ENCODE data around the gene CGGBP1. TPM values are rescaled to one million over a fixed set of nuclear protein-coding genes. Genes with fewer than 3 reads are reported as not detected.

Gene CGGBP1
- total and polyA plus RNA-seq, 5 donors from 2014 or later = 89.8 to 110 (median 101) TPM

DNA sequence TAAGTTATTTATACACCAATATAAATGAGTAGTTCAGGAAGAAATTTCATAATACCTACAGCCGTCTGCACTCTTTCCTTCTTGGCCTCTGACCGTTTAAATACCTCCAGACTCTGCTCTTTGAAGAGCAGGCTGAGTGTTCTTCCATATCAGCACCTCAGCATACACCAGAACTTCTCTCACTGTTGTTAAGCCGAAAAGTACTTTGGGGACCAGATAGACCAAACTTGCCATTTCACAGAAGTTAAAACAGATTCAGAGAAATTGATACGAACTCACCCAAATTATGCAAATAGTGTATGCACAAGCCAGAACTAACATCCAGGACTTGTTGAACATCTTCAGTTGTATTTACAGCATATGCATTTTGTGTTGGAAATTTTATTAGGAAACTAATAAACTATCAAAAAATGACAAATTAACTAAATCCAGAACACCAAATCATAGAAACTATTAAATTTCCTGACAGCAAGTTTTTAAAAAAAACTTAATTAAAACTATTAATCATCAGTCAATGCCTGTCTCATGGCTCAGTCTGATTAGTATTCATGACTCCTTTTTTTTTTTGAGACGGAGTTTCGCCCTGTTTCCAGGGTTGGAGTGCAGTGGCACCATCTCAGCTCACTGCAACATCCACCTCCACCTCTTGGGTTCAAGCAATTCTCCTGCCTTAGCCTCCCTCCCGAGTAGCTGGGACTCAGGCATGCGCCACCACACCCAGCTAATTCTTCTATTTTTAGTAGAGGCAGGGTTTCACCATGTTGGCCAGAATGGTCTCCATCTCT lies 24.1 kb downstream of the CGGBP1 start:
- no peaks in the 10 kb centered on the region for H3K9me3 ChIP-seq (ENCODE audit: control insufficient read depth in 2 of 2, low read length in 2 of 2)
- no peaks in the 10 kb centered on the region for H3K27me3 Mint-ChIP-seq
- H3K36me3 ChIP-seq (ENCODE audit: control insufficient read depth, insufficient read depth, low read length) = no peaks in the 10 kb centered on the region
- no peak overlapping the region for H3K27ac ChIP-seq (ENCODE audit: insufficient read depth, low read length, poor library complexity, severe bottlenecking)
- peak overlapping the region in 2 of 3 donors; percentile 2 to 45 for H3K27ac Mint-ChIP-seq
- peaks cover 0 to 2% (median 0%) of the 10 kb centered on the region in 7 donors for H3K9me3 Mint-ChIP-seq
- H3K4me1 ChIP-seq (ENCODE audit: control insufficient read depth, insufficient read depth, low read length, poor library complexity, severe bottlenecking) = peaks cover 14% of the 10 kb centered on the region
- no peaks in the 10 kb centered on the region for H3K27me3 ChIP-seq (ENCODE audit: control insufficient read depth, insufficient read depth, low read length)
- DNase-seq = peak in 1 of 3 donors; percentile 74
- no peaks in the 10 kb centered on the region for H3K36me3 Mint-ChIP-seq
- peaks cover 14 to 38% (median 17%) of the 10 kb centered on the region in 4 donors for H3K4me1 Mint-ChIP-seq
- ATAC-seq (ENCODE audit: low read depth in 2 of 2) = no peak
- H3K4me3 Mint-ChIP-seq = peak overlapping the region in 1 of 4 donors; percentile 17
- H3K4me3 ChIP-seq (ENCODE audit: low read depth, low read length) = peak overlapping the region; percentile 8

- H3K36me3 Mint-ChIP-seq = no peaks in the 10 kb centered on the region
- Histone ChIP-seq H3K4me1 (ENCODE audit: control insufficient read depth, insufficient read depth, low read length, poor library complexity, severe bottlenecking) (peaks cover 14% of the 10 kb centered on the region), H3K36me3 (ENCODE audit: control insufficient read depth, insufficient read depth, low read length) (no peaks in the 10 kb centered on the region), H3K27ac (ENCODE audit: insufficient read depth, low read length, poor library complexity, severe bottlenecking) (no peak overlapping the region), H3K4me3 (ENCODE audit: low read depth, low read length) (no peak overlapping the region), H3K9me3 (ENCODE audit: control insufficient read depth in 2 of 2, low read length in 2 of 2) (no peaks in the 10 kb centered on the region), H3K27me3 (ENCODE audit: control insufficient read depth, insufficient read depth, low read length) (no peaks in the 10 kb centered on the region)
- peaks cover 0 to 2% (median 0%) of the 10 kb centered on the region in 7 donors for H3K9me3 Mint-ChIP-seq
- no peaks in the 10 kb centered on the region for H3K27me3 Mint-ChIP-seq
- peak overlapping the region in 1 of 4 donors; percentile 17 for H3K4me3 Mint-ChIP-seq
- ATAC-seq (ENCODE audit: low read depth in 2 of 2) (no peak), DNase-seq (peak in 1 of 3 donors; percentile 13)
- H3K27ac Mint-ChIP-seq = peak overlapping the region; percentile 3 to 53 (median 9)
- peaks cover 17 to 40% (median 20%) of the 10 kb centered on the region in 4 donors for H3K4me1 Mint-ChIP-seq
These were observed 25.0 kb downstream of the CGGBP1 start for GRCh38 chr3:88033808-88034207.

DNA sequence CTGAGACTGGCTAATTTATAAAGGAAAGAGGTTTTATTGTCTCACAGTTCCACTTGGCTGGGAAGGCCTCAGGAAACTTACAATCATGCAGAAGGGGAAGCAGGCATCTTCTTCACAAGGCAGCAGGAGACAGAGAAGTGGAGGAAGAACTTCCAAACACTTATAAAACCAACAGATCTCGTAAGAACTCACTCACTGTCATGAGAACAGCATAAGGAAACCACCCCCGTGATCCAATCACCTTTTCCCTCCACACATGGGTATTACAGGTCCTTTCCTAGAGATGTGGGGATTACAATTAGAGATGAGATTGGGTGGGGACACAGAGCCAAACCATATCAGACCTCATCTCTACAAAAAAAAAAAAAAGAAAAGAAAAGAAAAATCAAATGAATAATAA lies 25.7 kb downstream of the CGGBP1 start:
- Histone ChIP-seq H3K4me3 (ENCODE audit: low read depth, low read length) (no peak overlapping the region), H3K9me3 (ENCODE audit: control insufficient read depth in 2 of 2, low read length in 2 of 2) (no peaks in the 10 kb centered on the region), H3K36me3 (ENCODE audit: control insufficient read depth, insufficient read depth, low read length) (no peaks in the 10 kb centered on the region), H3K4me1 (ENCODE audit: control insufficient read depth, insufficient read depth, low read length, poor library complexity, severe bottlenecking) (peaks cover 14% of the 10 kb centered on the region), H3K27ac (ENCODE audit: insufficient read depth, low read length, poor library complexity, severe bottlenecking) (no peak overlapping the region), H3K27me3 (ENCODE audit: control insufficient read depth, insufficient read depth, low read length) (no peaks in the 10 kb centered on the region)
- Mint-ChIP-seq H3K36me3 (no peaks in the 10 kb centered on the region), H3K4me1 (peaks cover 17 to 40% (median 20%) of the 10 kb centered on the region in 4 donors), H3K9me3 (peaks cover 0 to 2% (median 0%) of the 10 kb centered on the region in 7 donors), H3K4me3 (peak overlapping the region in 3 of 4 donors; percentile 5 to 23 (median 11)), H3K27me3 (no peaks in the 10 kb centered on the region), H3K27ac (peak overlapping the region; percentile 5 to 93 (median 63))
- ATAC-seq (ENCODE audit: low read depth in 2 of 2) (no peak), DNase-seq (no peak)

DNA sequence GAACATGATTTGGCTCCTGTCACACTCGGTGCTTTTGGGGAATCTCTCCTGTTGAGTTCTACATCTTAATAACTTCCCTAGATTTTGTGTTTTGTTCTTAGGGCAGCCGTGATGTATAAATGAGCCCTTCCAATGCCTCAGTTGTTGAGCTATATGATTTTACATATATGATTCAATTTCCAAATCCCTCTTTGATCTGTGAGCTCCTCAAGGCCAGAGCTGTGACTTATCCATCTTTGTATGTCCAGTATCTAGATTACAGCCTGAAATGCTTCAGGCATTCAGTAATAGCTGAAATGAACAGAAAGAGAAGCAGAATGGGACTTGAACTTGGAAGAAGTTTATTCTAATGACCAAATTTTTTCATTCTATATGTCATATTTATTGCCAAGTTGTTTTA lies 26.6 kb downstream of the CGGBP1 start:
- Mint-ChIP-seq H3K9me3 (peaks cover 0 to 2% (median 0%) of the 10 kb centered on the region in 7 donors), H3K27ac (peak overlapping the region; percentile 93 to 98 (median 96)), H3K4me3 (peak overlapping the region; percentile 58 to 89 (median 87)), H3K4me1 (peaks cover 17 to 40% (median 20%) of the 10 kb centered on the region in 4 donors), H3K36me3 (no peaks in the 10 kb centered on the region), H3K27me3 (no peaks in the 10 kb centered on the region)
- H3K27ac ChIP-seq (ENCODE audit: insufficient read depth, low read length, poor library complexity, severe bottlenecking) = peak overlapping the region; percentile 65
- no peak for ATAC-seq (ENCODE audit: low read depth in 2 of 2)
- H3K4me3 ChIP-seq (ENCODE audit: low read depth, low read length) = peak overlapping the region; percentile 91
- DNase-seq = no peak
- H3K36me3 ChIP-seq (ENCODE audit: control insufficient read depth, insufficient read depth, low read length) = no peaks in the 10 kb centered on the region
- H3K9me3 ChIP-seq (ENCODE audit: control insufficient read depth in 2 of 2, low read length in 2 of 2) = no peaks in the 10 kb centered on the region
- H3K4me1 ChIP-seq (ENCODE audit: control insufficient read depth, insufficient read depth, low read length, poor library complexity, severe bottlenecking) = peaks cover 14% of the 10 kb centered on the region
- H3K27me3 ChIP-seq (ENCODE audit: control insufficient read depth, insufficient read depth, low read length) = no peaks in the 10 kb centered on the region

DNA sequence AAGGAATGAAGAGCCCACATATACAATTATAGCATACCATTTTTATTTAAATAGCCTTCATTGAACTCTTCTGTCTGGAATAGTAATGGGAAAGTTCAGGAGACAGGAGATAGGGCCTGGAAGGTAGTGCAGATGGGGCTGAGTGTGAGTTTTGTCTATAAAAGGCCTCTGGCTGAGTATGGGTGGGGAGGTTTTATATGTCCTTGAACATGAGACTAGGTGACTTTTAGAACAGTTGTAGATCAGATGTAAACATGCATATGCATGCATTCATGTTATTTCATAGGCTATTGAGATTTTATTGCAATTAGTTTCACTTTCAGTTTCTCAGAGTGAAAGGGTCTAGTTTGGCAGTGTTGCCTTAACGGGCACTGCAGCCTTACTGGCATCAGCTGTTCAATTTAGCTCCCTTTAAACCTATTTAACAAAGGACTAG lies 27.1 kb downstream of the CGGBP1 start:
- H3K27ac Mint-ChIP-seq = peak overlapping the region; percentile 93 to 98 (median 96)
- DNase-seq (peak in 2 of 3 donors; percentile 58 to 80), ATAC-seq (ENCODE audit: low read depth in 2 of 2) (peak; percentile 77 to 87)

GRCh38 chr3:88030210-88030609 lies 28.6 kb downstream of the CGGBP1 start:
- DNase-seq = no peak

More for the DNA sequence above, 27.1 kb downstream of the CGGBP1 start:
- Mint-ChIP-seq H3K36me3 (no peaks in the 10 kb centered on the region), H3K4me3 (peak overlapping the region; percentile 58 to 89 (median 87)), H3K27me3 (no peaks in the 10 kb centered on the region), H3K9me3 (peaks cover 0 to 2% (median 0%) of the 10 kb centered on the region in 7 donors), H3K4me1 (peaks cover 17 to 40% (median 20%) of the 10 kb centered on the region in 4 donors)
- Histone ChIP-seq H3K27me3 (ENCODE audit: control insufficient read depth, insufficient read depth, low read length) (no peaks in the 10 kb centered on the region), H3K4me3 (ENCODE audit: low read depth, low read length) (peak overlapping the region; percentile 91), H3K4me1 (ENCODE audit: control insufficient read depth, insufficient read depth, low read length, poor library complexity, severe bottlenecking) (peaks cover 14% of the 10 kb centered on the region), H3K36me3 (ENCODE audit: control insufficient read depth, insufficient read depth, low read length) (no peaks in the 10 kb centered on the region), H3K9me3 (ENCODE audit: control insufficient read depth in 2 of 2, low read length in 2 of 2) (no peaks in the 10 kb centered on the region), H3K27ac (ENCODE audit: insufficient read depth, low read length, poor library complexity, severe bottlenecking) (peak overlapping the region; percentile 65)

DNA sequence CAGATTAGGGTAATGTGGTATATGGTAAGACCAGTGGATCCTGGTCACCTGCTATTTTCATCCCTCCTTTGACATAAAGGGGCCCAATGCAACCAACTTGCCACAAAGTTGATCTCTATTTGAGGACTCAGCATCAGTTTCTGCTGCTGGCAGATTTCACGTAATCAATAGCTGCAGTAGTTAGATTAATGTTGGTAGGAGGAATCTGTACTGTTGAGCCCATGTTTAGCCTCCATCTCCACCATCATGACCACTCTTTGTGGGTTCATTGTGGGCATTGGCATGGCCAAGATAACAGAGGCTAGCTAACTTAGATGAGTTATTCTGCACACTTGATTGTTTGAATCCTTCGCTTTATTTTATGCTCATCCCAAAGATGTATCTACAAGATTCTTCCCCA lies 29.9 kb downstream of the CGGBP1 start:
- no peak for ATAC-seq (ENCODE audit: low read depth in 2 of 2)
- no peaks in the 10 kb centered on the region for H3K36me3 Mint-ChIP-seq
- peak overlapping the region in 1 of 3 donors; percentile 6 for H3K27ac Mint-ChIP-seq

More at GRCh38 chr3:88030210-88030609, 28.6 kb downstream of the CGGBP1 start:
- Mint-ChIP-seq H3K36me3 (no peaks in the 10 kb centered on the region), H3K4me3 (peak overlapping the region; percentile 59 to 78 (median 66)), H3K9me3 (peaks cover 0 to 2% (median 0%) of the 10 kb centered on the region in 7 donors), H3K27me3 (no peaks in the 10 kb centered on the region), H3K27ac (peak overlapping the region in 2 of 3 donors; percentile 13 to 61), H3K4me1 (peaks cover 17 to 40% (median 20%) of the 10 kb centered on the region in 4 donors)
- H3K4me1 ChIP-seq (ENCODE audit: control insufficient read depth, insufficient read depth, low read length, poor library complexity, severe bottlenecking) = peaks cover 14% of the 10 kb centered on the region
- H3K36me3 ChIP-seq (ENCODE audit: control insufficient read depth, insufficient read depth, low read length) = no peaks in the 10 kb centered on the region
- H3K9me3 ChIP-seq (ENCODE audit: control insufficient read depth in 2 of 2, low read length in 2 of 2) = no peaks in the 10 kb centered on the region
- H3K27ac ChIP-seq (ENCODE audit: insufficient read depth, low read length, poor library complexity, severe bottlenecking) = no peak overlapping the region
- ATAC-seq (ENCODE audit: low read depth in 2 of 2) = no peak
- H3K27me3 ChIP-seq (ENCODE audit: control insufficient read depth, insufficient read depth, low read length) = no peaks in the 10 kb centered on the region
- H3K4me3 ChIP-seq (ENCODE audit: low read depth, low read length) = peak overlapping the region; percentile 84

More for the DNA sequence above, 29.9 kb downstream of the CGGBP1 start:
- Histone ChIP-seq H3K27me3 (ENCODE audit: control insufficient read depth, insufficient read depth, low read length) (no peaks in the 10 kb centered on the region), H3K4me3 (ENCODE audit: low read depth, low read length) (no peak overlapping the region), H3K9me3 (ENCODE audit: control insufficient read depth in 2 of 2, low read length in 2 of 2) (no peaks in the 10 kb centered on the region), H3K36me3 (ENCODE audit: control insufficient read depth, insufficient read depth, low read length) (no peaks in the 10 kb centered on the region), H3K27ac (ENCODE audit: insufficient read depth, low read length, poor library complexity, severe bottlenecking) (no peak overlapping the region), H3K4me1 (ENCODE audit: control insufficient read depth, insufficient read depth, low read length, poor library complexity, severe bottlenecking) (peaks cover 14% of the 10 kb centered on the region)
- peaks cover 0 to 2% (median 0%) of the 10 kb centered on the region in 7 donors for H3K9me3 Mint-ChIP-seq
- no peaks in the 10 kb centered on the region for H3K27me3 Mint-ChIP-seq
- DNase-seq = no peak
- H3K4me1 Mint-ChIP-seq = peaks cover 12 to 32% (median 18%) of the 10 kb centered on the region in 4 donors
- H3K4me3 Mint-ChIP-seq = no peak overlapping the region

Measured in CD4-positive, CD25-positive, alpha-beta regulatory T cell (primary cell).